ENCODE data around the gene HNF1A.

DNA sequence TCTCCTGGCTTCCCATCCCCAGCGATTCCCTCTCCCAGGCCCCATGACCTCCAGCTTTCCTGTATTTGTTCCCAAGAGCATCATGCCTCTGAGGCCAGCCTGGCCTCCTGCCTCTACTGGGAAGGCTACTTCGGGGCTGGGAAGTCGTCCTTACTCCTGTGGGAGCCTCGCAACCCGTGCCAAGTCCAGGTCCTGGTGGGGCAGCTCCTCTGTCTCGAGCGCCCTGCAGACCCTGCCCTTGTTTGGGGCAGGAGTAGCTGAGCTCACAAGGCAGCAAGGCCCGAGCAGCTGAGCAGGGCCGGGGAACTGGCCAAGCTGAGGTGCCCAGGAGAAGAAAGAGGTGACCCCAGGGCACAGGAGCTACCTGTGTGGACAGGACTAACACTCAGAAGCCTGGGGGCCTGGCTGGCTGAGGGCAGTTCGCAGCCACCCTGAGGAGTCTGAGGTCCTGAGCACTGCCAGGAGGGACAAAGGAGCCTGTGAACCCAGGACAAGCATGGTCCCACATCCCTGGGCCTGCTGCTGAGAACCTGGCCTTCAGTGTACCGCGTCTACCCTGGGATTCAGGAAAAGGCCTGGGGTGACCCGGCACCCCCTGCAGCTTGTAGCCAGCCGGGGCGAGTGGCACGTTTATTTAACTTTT is 23.6 kb downstream of the HNF1A start:
- TF ChIP-seq, protein P1, sequence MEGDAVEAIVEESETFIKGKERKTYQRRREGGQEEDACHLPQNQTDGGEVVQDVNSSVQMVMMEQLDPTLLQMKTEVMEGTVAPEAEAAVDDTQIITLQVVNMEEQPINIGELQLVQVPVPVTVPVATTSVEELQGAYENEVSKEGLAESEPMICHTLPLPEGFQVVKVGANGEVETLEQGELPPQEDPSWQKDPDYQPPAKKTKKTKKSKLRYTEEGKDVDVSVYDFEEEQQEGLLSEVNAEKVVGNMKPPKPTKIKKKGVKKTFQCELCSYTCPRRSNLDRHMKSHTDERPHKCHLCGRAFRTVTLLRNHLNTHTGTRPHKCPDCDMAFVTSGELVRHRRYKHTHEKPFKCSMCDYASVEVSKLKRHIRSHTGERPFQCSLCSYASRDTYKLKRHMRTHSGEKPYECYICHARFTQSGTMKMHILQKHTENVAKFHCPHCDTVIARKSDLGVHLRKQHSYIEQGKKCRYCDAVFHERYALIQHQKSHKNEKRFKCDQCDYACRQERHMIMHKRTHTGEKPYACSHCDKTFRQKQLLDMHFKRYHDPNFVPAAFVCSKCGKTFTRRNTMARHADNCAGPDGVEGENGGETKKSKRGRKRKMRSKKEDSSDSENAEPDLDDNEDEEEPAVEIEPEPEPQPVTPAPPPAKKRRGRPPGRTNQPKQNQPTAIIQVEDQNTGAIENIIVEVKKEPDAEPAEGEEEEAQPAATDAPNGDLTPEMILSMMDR (IDR thresholded peaks at IDR 0.05) = no peak
- no peak for TF ChIP-seq POLR2A (IDR thresholded peaks at IDR 0.05)

All from uterus (tissue), 2 donors.